Upper lobe of left lung (tissue), 4 donors: ENCODE data around the gene TRAF1.

Experiments
- POLR2A ChIP-seq, 4 donors: fragments of 450-650 bp; IDR thresholded peaks; one replicate each; pipeline ENCODE4 v1.5.1; 2016 to 2017; ENCODE audit warnings: antibody characterized with exemption in 4 of 4, mild to moderate bottlenecking in 2 of 4
- TF ChIP-seq, protein P1 (sequence below), 6 experiments: fragments of 450-650 bp in 4 of 6; fragments of 200-600 bp in 2 of 6; sonication (generic) in 2 of 6; IDR thresholded peaks; one replicate each; pipeline ENCODE4 v1.5.1; 2016 to 2019; ENCODE audit warnings: antibody characterized with exemption in 6 of 6

DNA sequence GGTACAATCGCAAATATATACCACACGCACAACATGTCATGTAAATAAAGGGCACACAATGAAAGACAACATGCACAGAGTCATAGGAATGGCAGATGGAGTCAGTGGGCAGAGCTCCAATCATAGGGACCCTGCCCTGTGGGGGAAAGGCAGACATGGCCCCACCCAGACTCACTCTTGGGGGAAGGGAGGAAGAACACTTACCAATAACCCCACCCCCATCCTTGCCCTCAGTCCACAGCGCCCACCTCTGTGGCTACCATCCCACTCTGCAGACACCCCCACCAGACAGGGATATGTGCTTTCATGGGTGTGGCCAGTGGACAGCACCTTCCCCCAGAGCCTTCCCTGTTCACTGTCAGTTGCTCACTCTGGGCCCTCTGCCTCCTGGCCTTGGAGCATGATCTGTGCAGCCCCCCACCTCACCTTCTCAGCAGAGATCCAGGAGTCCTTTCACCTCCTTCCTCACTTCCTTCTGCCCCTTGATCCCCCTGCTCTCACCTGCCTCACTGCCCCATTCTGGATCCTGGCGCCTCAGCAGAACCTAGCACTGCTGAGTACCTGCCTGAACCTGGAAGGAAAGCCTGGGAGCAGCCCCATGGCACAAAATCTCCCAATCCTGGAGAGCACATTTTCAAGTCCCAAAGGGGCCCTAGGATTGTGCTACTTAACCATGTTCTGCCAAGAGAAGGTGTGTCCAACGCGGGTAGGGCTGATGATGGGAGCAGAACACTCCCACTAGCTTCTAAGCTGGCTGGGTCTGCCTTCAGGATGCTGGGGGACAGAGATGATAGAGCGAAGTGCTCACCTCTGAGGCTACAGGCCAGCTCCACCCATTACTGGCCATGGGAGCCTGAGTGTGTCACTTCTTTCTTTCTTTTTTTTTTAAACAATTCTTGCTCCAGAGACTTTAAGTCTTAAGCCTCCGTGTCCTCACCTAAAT lies 48.1 kb downstream of the TRAF1 start:
- no peak for TF ChIP-seq POLR2A (IDR thresholded peaks at IDR 0.05)
- TF ChIP-seq, protein P1, sequence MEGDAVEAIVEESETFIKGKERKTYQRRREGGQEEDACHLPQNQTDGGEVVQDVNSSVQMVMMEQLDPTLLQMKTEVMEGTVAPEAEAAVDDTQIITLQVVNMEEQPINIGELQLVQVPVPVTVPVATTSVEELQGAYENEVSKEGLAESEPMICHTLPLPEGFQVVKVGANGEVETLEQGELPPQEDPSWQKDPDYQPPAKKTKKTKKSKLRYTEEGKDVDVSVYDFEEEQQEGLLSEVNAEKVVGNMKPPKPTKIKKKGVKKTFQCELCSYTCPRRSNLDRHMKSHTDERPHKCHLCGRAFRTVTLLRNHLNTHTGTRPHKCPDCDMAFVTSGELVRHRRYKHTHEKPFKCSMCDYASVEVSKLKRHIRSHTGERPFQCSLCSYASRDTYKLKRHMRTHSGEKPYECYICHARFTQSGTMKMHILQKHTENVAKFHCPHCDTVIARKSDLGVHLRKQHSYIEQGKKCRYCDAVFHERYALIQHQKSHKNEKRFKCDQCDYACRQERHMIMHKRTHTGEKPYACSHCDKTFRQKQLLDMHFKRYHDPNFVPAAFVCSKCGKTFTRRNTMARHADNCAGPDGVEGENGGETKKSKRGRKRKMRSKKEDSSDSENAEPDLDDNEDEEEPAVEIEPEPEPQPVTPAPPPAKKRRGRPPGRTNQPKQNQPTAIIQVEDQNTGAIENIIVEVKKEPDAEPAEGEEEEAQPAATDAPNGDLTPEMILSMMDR (IDR thresholded peaks at IDR 0.05) = no peak
